Stimulated activated CD8-positive, alpha-beta memory T cell treated with anti-CD3 and anti-CD28 coated beads, Interleukin-7, amount 100 ng/mL, for 4 hours (primary cell): ENCODE results near the gene HOXA7.

Experiments
- DNase-seq, 2 donors: peaks; one replicate each; pipeline ENCODE4 v3.0.0-alpha.2; 2020; ENCODE audit warnings: low read depth in 2 of 2

The HOXA7 gene

GRCh38 chr7:27107391-27108381, 48.8 kb downstream of the HOXA7 start:
- DNase-seq = no peak

GRCh38 chr7:27106901-27107240, 49.6 kb downstream of the HOXA7 start:
- DNase-seq = no peak

- no peak for DNase-seq
Measured at GRCh38 chr7:27106181-27106900, 50.1 kb downstream of the HOXA7 start.

GRCh38 chr7:27105301-27106031, 51.0 kb downstream of the HOXA7 start:
- no peak for DNase-seq

GRCh38 chr7:27104341-27105058, 52.0 kb downstream of the HOXA7 start:
- no peak for DNase-seq
